Measurements from ENCODE around the gene GNPNAT1.
"Not testable (repeated sequence)": the region's sequence is repeated elsewhere in the genome, so short reads cannot be mapped to it uniquely, and the experiment has no call there.

The GNPNAT1 gene

DNA sequence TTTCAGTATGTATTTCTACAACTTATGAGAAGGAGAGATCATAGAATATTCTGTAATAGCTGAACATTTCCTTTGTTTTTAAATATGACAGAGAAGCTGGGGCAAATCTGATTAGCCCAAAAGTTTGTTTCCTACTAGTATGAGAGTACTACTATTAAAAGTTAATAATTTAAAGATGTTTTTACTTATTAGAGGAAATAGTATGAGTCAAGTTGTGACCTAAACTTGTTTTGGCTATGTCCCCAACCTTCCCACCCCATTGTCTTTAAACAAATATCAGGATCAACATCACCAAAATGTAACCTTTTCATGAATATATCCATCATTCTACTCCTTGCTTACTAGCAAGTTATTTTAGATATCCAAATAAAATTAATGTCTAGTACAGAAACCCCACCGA, 10.5 kb downstream of the GNPNAT1 start:
- no peak for DNase-seq (ENCODE audit: extremely low read depth, low read depth)
- no peak overlapping the region for H3K4me3 ChIP-seq (replicated peaks; ENCODE audit: low read depth, low read length)
- TF ChIP-seq, protein P1, sequence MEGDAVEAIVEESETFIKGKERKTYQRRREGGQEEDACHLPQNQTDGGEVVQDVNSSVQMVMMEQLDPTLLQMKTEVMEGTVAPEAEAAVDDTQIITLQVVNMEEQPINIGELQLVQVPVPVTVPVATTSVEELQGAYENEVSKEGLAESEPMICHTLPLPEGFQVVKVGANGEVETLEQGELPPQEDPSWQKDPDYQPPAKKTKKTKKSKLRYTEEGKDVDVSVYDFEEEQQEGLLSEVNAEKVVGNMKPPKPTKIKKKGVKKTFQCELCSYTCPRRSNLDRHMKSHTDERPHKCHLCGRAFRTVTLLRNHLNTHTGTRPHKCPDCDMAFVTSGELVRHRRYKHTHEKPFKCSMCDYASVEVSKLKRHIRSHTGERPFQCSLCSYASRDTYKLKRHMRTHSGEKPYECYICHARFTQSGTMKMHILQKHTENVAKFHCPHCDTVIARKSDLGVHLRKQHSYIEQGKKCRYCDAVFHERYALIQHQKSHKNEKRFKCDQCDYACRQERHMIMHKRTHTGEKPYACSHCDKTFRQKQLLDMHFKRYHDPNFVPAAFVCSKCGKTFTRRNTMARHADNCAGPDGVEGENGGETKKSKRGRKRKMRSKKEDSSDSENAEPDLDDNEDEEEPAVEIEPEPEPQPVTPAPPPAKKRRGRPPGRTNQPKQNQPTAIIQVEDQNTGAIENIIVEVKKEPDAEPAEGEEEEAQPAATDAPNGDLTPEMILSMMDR (IDR thresholded peaks at IDR 0.05; ENCODE audit: low read depth, low read length, missing control alignments): no peak

DNA sequence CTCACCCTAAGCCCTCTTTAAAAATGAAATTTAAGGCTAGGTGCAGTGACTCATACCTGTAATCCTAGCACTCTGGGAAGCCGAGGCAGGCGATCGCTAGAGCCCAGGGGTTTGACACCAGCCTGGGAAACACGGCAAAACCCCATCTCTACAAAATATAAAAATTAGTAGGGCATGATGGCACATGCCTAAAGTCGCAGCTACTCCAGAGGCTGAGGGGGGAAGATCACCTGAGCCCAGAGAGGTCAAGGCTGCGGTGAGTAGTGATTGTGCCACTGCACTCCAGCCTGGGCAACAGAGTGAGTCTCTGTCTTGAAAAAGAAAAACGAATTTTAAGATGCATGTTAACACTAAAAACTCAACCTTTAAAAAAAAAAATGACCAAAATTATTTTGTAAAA, 12.7 kb downstream of the GNPNAT1 start:
- H3K4me3 ChIP-seq (replicated peaks; ENCODE audit: low read depth, low read length): no peak overlapping the region
- no peak for DNase-seq (ENCODE audit: extremely low read depth, low read depth)
- TF ChIP-seq, protein P1 (IDR thresholded peaks at IDR 0.05; ENCODE audit: low read depth, low read length, missing control alignments): no peak

DNA sequence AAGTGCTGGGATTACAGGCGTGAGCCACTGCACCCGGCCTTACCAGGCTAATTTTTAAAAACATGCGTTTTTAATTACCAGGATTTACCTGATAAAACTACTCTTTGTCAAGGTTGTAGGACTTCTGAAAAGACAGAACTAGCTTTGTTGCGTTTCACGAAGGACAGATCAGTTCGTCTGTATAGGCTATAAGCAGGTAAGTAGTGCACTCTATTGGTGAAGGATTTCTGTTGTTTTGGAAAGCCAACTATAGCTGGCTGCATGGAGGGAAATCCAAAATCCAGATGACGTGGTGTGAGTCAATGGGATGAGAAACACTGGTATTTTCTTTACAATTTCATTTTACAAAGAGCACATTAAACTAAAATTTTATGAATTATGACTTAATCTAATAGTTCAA, 14.6 kb downstream of the GNPNAT1 start:
- TF ChIP-seq, protein P1 (IDR thresholded peaks at IDR 0.05; ENCODE audit: low read depth, low read length, missing control alignments): no peak
- H3K4me3 ChIP-seq (replicated peaks; ENCODE audit: low read depth, low read length): no peak overlapping the region
- no peak for DNase-seq (ENCODE audit: extremely low read depth, low read depth)

DNA sequence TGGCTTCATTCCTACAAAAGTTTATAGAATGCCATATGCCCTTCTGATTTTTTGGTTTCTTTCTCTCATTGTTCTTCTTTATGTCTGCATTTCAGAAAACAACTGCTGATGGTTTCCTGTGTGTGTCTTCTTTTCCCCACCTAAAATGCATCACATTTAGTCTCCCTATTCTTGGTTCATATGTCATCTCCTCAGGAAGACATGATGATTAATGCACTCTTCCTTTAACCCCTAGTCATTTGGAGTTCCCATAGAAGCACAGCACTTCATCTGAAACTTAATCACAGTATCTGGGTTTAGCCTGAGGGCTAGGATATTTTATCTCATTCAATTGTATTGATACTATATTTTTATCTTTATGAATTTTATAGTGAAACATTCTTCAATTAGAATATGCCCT, 21.5 kb downstream of the GNPNAT1 start:
- H3K4me3 ChIP-seq (replicated peaks; ENCODE audit: low read depth, low read length): no peak overlapping the region
- no peak for DNase-seq (ENCODE audit: extremely low read depth, low read depth)
- TF ChIP-seq, protein P1 (IDR thresholded peaks at IDR 0.05; ENCODE audit: low read depth, low read length, missing control alignments): no peak

DNA sequence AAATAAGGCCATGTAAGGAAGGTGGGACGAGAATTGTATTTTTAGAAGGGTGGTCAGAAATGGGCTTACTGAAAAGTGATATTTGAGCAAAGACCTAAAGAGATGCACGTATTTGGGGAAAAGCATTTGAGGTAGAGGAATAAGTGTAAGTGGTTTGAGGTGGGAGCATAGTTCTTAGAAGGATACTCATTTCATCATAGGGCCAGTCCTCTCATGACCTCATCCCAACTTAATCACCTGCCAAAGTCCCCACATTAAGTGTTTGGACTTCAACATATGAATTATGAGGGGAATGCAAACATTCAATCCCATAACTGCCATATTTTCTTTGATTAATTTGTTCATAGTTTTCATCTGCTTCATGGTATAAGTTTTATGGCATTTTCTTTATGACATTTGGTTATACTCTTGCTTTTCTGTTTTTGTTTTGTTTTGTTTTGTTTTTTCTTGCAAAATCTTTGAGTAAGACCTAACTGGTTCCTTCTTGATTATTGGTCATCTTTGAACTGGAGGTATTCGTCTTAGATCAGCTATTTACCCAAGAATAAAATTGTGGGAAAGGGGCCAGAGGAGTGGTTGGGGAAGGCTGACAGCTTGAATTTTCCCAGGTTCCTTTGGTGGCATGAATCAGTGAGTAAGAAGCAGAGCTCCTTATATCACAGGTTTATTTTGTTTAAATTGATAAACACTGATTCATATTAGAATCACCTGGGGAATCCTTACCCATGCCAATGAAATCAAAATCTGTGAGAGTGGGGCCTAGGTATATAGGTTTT, 24.2 kb downstream of the GNPNAT1 start:
- TF ChIP-seq, protein P1 (IDR thresholded peaks at IDR 0.05; ENCODE audit: low read depth, low read length, missing control alignments): no peak
- DNase-seq (ENCODE audit: extremely low read depth, low read depth): no peak
- no peak overlapping the region for H3K4me3 ChIP-seq (replicated peaks; ENCODE audit: low read depth, low read length)

DNA sequence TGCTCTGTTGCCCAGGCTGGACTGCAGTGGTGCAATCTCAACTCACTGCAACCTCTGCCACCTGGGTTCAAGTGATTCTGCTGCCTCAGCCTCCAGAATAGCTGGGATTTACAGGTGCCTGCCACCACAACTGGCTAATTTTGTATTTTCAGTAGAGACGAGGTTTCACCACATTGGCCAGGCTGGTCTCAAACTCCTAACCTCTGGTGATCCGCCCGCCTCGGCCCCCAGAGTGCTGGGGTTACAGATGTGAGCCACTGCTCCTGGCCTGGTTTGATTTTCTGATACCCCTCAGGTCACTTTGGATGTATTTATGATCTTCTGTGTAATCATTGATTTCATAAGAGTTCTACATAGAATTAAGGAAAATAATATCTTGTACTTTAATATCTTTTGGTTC, 28.5 kb downstream of the GNPNAT1 start:
- DNase-seq (ENCODE audit: extremely low read depth, low read depth); H3K4me3 ChIP-seq (replicated peaks; ENCODE audit: low read depth, low read length): not testable (repeated sequence)

DNA sequence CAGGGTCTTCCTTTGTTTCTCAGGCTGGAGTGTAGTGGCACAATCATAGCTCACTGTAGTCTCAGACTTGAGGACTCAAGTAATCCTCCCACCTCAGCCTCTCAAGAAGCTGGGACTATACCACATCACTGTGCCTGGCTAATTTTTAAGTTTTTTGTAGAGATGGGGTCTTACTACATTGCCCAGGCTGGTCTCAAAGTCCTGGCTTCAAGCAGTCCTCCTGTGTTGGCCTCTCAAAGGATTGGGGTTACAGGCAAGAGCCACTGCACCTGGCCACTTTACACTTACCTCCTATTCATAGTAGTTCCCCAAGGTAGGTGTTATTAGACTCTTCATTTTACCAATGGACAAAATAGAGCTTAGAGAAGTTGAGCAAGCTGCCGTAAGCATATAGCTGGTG, 32.3 kb downstream of the GNPNAT1 start:
- TF ChIP-seq, protein P1 (IDR thresholded peaks at IDR 0.05; ENCODE audit: low read depth, low read length, missing control alignments): no peak
- H3K4me3 ChIP-seq (replicated peaks; ENCODE audit: low read depth, low read length): no peak overlapping the region
- DNase-seq (ENCODE audit: extremely low read depth, low read depth): no peak

Measured in HFF-Myc (cell line).